Activated CD4-positive, CD25-positive, alpha-beta regulatory T cell treated with anti-CD3 and anti-CD28 coated beads, Interleukin-2, amount 50 U/mL, for 72 hours (primary cell): ENCODE results near the gene F2RL1.
"Not testable (repeated sequence)": the region's sequence is repeated elsewhere in the genome, so short reads cannot be mapped to it uniquely, and the experiment has no call there.

Source experiments
- DNase-seq: peaks from one replicate; pipeline ENCODE4 v3.0.0; 2021

Gene F2RL1, protein sequence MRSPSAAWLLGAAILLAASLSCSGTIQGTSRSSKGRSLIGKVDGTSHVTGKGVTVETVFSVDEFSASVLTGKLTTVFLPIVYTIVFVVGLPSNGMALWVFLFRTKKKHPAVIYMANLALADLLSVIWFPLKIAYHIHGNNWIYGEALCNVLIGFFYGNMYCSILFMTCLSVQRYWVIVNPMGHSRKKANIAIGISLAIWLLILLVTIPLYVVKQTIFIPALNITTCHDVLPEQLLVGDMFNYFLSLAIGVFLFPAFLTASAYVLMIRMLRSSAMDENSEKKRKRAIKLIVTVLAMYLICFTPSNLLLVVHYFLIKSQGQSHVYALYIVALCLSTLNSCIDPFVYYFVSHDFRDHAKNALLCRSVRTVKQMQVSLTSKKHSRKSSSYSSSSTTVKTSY

DNA sequence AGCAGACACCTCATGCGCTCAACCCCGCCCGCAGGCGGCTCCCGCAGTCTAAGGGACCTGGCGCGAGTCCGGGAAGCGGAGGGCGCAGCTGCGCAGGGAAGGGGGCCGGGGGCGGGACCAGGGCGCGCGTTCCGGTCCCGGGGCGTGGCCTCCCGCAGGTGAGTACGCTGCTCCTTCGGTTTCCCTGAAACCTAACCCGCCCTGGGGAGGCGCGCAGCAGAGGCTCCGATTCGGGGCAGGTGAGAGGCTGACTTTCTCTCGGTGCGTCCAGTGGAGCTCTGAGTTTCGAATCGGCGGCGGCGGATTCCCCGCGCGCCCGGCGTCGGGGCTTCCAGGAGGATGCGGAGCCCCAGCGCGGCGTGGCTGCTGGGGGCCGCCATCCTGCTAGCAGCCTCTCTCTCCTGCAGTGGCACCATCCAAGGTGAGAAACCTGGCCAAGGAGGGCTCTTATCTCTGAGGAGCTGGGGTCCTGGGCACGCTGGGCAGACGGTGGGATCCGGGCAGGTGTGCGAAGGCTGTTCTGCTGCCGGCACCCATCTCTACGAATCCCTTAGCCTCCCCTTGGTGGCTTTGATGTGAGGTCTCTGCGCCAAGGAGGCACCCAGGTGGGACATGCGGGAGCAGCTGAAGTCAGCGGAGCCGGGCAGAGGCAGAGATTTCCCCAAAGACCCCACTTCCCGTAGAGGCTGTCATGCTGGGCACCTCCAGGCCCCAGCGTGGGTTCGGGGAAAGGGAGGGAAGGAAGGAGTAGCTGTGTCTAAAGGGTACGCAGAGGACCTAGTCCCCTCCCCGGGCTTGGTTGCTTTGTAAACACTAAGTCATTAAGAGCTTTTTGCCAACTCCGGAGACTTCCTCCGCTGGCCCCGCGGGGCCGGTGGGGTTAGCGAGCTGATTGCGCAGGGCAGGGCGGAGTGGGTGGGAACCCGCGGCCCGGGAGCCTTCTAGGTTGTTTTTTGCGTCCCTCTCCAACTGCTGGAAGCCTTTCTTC, at the start of gene F2RL1:
Gene F2RL1, plus strand, starts transcription at position 187 of the 988 bp plus-strand sequence. Its CDS starts 153 bp downstream, at position 340.
- peak; percentile 43 for DNase-seq

DNA sequence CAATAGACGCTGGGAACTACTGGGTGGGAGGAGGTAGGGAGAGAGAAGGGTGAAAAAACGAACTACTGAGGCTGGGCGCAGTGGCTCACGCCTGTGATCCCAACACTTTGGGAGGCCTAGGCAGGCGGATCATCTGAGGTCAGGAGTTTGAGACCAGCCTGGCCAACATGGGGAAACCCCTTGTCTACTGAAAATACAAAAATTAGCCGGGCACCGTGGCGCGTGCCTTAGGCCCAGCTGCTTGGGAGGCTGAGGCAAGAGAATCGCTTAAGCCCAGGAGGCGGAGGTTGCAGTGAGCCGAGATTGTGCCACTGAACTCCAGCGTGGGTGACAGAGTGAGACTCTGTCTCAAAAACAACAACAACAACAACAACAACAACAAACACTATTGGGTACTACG, 47.8 kb upstream of the F2RL1 start:
- not testable (repeated sequence) for DNase-seq

- DNase-seq = no peak
Measured at GRCh38 chr5:76771705-76772405, 47.0 kb upstream of the F2RL1 start.

- DNase-seq = no peak
Measured at GRCh38 chr5:76775921-76776320, 42.9 kb upstream of the F2RL1 start.

DNA sequence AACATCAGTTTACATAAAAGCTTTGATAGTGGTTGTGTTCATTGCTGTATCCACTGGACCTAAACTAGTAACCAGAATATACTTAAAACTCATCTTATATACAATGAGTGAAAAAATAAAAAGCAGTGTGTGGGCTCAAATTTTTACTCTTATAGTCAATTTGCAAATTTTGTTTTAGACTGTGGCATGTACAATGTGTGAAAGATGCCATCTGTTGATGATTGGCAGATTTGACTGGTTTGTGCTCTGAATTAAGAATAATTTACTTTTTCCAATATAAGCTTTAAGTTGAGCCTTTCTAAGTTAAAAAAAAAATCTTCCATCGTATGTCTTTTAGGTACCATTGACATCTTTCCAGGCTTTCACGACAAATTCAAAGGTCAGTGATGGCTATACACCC, 42.4 kb upstream of the F2RL1 start:
- no peak for DNase-seq

- DNase-seq = not testable (repeated sequence)
Measured at GRCh38 chr5:76780616-76781015, 38.2 kb upstream of the F2RL1 start.

DNA sequence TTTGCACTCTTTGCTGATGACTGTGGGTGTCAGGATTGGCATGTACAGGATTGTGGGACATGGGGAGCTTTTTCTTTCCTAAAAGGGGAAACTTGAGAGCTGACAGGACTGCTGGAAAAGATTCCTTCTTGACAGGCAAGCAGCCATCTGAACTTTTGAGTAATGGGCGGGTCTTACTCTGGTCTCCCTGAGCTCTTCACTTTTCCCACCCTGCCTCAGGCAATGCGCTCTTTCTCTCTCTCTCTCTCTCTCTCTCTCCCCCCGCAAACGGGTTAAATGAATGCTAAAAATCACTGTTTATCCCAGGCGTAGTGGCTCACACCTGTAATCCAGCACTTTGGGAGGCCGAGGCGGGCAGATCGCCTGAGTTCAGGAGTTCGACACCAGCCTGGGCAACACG, 37.1 kb upstream of the F2RL1 start:
- DNase-seq = no peak

GRCh38 chr5:76782444-76782843, 36.4 kb upstream of the F2RL1 start:
- no peak for DNase-seq

DNA sequence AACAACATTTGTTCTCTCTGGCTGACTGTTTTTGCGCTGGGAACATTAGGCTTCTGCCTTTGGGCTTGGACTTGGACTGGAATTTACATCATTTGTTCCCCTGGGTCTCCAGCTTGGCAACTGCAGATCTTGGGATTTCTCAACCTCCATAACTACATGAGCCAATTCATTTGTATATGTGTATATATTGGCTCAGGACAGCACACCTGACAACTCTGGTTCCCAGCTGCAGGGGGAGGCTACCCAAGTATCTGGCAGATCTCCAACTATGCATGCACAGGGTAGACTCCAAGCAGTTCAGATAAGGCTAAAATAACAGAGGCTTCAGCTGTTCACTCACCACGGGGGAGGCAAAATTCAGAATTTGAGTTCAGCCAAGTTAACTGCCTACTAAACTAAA, 31.6 kb upstream of the F2RL1 start:
- DNase-seq = no peak

- no peak for DNase-seq
Measured at GRCh38 chr5:76788362-76788761, 30.5 kb upstream of the F2RL1 start.

- not testable (repeated sequence) for DNase-seq
Measured at GRCh38 chr5:76789275-76789674, 29.6 kb upstream of the F2RL1 start.

DNA sequence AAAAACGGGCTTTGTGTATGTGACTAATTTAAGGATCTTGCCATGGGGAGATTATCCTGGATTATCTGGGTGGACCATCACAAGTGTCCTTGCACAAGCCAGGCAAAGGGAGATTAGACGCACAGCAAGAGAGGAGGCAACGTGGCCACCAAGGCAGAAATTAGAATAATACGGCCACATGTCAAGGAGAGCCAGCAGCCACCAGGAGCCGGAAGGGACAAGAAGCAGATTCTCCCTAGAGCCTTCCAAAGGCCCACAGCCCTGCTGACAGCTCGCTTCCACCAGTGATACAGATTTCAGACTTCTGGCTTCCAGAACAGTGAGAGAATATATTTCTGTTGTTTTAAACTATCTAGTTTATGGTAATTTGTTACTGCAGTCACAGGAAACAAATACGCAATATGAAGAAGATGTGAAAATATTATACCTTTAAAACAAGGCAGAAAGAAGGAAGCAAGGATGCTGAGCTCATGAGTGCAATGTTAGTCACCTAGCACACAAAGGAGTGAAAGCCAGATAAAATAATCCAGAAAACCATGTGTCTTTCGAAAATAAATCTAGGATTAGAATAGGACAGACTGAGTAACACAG, 28.7 kb upstream of the F2RL1 start:
- DNase-seq = no peak

GRCh38 chr5:76790632-76791290, 28.1 kb upstream of the F2RL1 start:
- DNase-seq = no peak

DNA sequence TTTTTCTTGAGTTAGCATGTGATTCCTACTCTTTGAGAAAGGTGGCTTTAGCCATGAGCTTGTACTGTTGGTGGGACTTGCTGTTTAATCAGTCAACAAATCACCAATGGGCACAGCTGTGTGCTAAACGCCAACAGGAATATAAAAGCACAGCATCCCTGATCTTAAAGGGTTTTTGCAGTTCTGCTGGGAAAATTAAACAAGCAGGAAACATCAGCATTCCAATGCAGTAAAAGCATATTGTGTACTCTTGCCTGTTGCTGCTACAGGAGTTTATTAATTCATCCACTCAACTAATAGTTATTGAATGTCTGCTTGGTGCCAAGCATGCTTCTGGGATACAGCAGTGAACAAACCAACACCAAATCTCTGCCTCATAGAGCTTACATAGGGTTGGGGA, 27.4 kb upstream of the F2RL1 start:
- DNase-seq = no peak

- no peak for DNase-seq
Measured at GRCh38 chr5:76794871-76795270, 24.0 kb upstream of the F2RL1 start.

DNA sequence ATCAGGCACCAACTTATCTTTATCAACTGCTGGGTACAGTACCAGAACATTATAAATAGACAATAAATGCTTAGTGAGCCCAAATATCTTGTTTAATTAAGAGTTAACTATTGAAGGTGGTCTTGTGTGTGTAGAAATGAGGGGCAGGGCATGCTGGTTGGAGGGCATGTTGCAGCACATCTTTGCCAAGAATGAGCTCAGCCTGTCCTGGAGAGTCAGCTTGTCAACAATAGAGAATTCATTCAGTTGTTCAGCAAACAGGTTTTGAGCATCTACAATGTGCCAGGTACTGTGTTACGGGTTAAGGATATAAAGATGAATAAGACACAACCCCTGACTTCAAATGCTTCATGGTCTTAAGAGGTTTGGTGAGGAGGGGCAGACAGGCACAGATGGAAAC, 19.2 kb upstream of the F2RL1 start:
- DNase-seq = no peak

- DNase-seq = no peak
Measured at GRCh38 chr5:76800579-76800978, 18.3 kb upstream of the F2RL1 start.

DNA sequence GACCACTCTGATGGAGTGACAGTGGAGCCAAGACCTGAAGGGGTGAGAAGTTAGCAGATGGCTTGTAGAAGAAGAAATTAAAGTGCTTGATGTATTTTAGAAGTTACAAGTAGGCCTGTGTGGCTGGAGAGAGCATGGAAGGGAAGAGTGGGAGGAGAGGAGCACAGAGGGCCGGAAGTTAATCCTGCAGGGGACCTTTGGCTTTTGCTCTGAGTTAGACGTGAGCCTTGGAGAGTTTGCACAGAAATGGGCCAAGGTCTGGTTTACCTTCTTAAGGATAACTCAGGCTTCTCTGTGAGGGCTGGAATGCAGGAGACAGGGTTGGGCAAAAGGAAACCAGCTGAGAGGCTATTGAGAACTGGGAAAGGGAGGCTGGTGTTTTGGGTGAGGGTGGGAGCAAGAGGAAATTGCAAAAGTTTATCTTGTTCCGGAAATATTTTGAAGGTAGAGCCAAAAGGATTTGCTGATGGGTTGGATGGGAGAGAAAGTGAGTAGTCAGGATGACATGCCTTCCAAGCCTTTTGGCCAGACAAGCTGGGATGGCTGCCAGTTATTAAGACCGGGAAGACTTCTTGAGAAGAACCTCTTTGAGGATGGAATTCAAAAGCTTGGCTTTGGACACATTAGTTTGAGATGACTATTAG, 17.5 kb upstream of the F2RL1 start:
- DNase-seq = no peak

DNA sequence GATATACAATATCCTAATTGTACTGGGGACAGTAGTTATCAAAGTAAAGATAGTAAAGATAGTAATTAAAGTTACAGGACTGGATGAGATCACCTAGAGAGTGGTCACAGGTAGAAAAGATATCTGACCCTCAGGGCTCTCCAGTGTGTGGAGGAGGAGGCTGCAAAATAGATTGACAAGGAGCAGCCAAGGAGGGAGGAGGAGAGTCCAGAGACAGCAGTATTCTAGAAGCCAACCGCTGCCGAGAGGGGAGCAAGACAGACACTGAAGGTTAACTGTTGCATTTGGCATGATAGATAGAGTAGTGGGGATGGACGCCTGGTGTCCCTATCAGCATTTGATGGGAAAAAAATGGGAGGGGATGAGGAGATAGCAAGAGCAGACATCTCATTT, 17.0 kb upstream of the F2RL1 start:
- DNase-seq = no peak

GRCh38 chr5:76804266-76804665, 14.6 kb upstream of the F2RL1 start:
- no peak for DNase-seq

GRCh38 chr5:76805821-76806505, 12.9 kb upstream of the F2RL1 start:
- no peak for DNase-seq
